GM21529 (cell line): ENCODE data around the gene BMPER.
A peak's percentile ranks its signal among the peaks of the same experiment; 100 is the strongest.

Experiments
- ATAC-seq: cut with Tn5 transposase; IDR thresholded peaks from one replicate; pipeline ENCODE4 v1.9.1; 2021; ENCODE audit not compliant: unreplicated experiment

The BMPER gene

GRCh38 chr7:33921216-33921938, 16.0 kb downstream of the BMPER start:
- no peak for ATAC-seq

- ATAC-seq = no peak
These were observed 17.5 kb downstream of the BMPER start for GRCh38 chr7:33922820-33923219.

GRCh38 chr7:33923440-33924229, 18.3 kb downstream of the BMPER start:
- no peak for ATAC-seq

GRCh38 chr7:33926535-33926934, 21.2 kb downstream of the BMPER start:
- ATAC-seq = no peak

GRCh38 chr7:33928986-33929385, 23.6 kb downstream of the BMPER start:
- no peak for ATAC-seq

- no peak for ATAC-seq
These were observed 26.9 kb downstream of the BMPER start for GRCh38 chr7:33932221-33932620.

- ATAC-seq = peak; percentile 88
These were observed 27.6 kb downstream of the BMPER start for GRCh38 chr7:33932832-33933468.

GRCh38 chr7:33933611-33934281, 28.4 kb downstream of the BMPER start:
- ATAC-seq = no peak

- ATAC-seq = no peak
These were observed 29.1 kb downstream of the BMPER start for GRCh38 chr7:33934391-33934790.

GRCh38 chr7:33936503-33936902, 31.2 kb downstream of the BMPER start:
- no peak for ATAC-seq

- no peak for ATAC-seq
These were observed 32.5 kb downstream of the BMPER start for GRCh38 chr7:33937871-33938270.

GRCh38 chr7:33939121-33939520, 33.8 kb downstream of the BMPER start:
- no peak for ATAC-seq

- ATAC-seq = no peak
These were observed 35.2 kb downstream of the BMPER start for GRCh38 chr7:33940503-33940902.

- ATAC-seq = no peak
These were observed 36.1 kb downstream of the BMPER start for GRCh38 chr7:33941418-33941817.

- ATAC-seq = no peak
These were observed 40.9 kb downstream of the BMPER start for GRCh38 chr7:33946094-33946699.

- no peak for ATAC-seq
These were observed 44.8 kb downstream of the BMPER start for GRCh38 chr7:33950047-33950714.

- no peak for ATAC-seq
These were observed 47.5 kb downstream of the BMPER start for GRCh38 chr7:33952824-33953223.

GRCh38 chr7:33958104-33958503, 52.8 kb downstream of the BMPER start:
- ATAC-seq = no peak

GRCh38 chr7:33959676-33960075, 54.3 kb downstream of the BMPER start:
- no peak for ATAC-seq

GRCh38 chr7:33961948-33962347, 56.6 kb downstream of the BMPER start:
- no peak for ATAC-seq
